ENCODE results near the gene ACADVL. TPM values are rescaled to one million over a fixed set of nuclear protein-coding genes. Genes with fewer than 3 reads are reported as not detected.

ACADVL gene
- total and polyA plus RNA-seq, 8 donors: 348 to 3,058 (median 733) TPM

DNA sequence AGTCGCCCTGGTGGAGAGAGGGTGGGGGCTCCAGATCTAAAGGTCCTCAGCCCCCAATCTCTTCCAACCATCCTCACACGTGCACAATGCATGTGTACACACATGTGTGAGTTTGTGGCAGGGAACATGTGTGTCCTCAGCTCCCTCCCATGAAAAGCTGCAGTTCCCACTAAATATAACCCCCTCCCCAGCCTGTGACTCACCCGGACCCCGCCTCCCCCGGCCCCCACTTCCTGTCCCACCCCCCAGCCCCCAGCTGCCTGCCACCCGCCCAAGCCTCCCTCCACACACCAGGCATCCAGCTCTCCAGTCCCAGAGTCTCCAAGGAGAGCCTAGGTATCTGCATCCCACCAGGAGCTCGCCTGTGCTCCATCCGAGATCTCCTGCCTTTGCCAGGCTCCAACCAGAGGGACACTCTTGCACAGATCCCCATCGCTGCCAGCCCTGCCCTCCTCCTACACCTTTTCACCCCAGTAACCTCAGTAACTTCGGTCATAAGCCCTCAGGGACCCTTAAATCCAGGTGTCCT lies 4.0 kb upstream of the ACADVL start:
- peaks cover 0 to 30% (median 0%) of the 10 kb centered on the region in 3 donors for H3K27me3 ChIP-seq
- intact Hi-C loops (cut with DNase I; ENCODE audit: low total_unique reads): no loop called here
- TF ChIP-seq, protein P1, sequence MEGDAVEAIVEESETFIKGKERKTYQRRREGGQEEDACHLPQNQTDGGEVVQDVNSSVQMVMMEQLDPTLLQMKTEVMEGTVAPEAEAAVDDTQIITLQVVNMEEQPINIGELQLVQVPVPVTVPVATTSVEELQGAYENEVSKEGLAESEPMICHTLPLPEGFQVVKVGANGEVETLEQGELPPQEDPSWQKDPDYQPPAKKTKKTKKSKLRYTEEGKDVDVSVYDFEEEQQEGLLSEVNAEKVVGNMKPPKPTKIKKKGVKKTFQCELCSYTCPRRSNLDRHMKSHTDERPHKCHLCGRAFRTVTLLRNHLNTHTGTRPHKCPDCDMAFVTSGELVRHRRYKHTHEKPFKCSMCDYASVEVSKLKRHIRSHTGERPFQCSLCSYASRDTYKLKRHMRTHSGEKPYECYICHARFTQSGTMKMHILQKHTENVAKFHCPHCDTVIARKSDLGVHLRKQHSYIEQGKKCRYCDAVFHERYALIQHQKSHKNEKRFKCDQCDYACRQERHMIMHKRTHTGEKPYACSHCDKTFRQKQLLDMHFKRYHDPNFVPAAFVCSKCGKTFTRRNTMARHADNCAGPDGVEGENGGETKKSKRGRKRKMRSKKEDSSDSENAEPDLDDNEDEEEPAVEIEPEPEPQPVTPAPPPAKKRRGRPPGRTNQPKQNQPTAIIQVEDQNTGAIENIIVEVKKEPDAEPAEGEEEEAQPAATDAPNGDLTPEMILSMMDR (IDR thresholded peaks at IDR 0.05): no peak
- TF ChIP-seq EP300 (IDR thresholded peaks at IDR 0.05): no peak
- TF ChIP-seq POLR2A (IDR thresholded peaks at IDR 0.05): no peak
- no peak for TF ChIP-seq POLR2AphosphoS5 (IDR thresholded peaks at IDR 0.05)
- 11 to 20% (median 16%) methylated on average over 6 to 10 of the region's 10 CpGs for WGBS, 5 donors
- H3K4me1 ChIP-seq: peaks cover 46 to 84% (median 76%) of the 10 kb centered on the region in 4 donors
- no peaks in the 10 kb centered on the region for H3K9me3 ChIP-seq
- H3K27ac ChIP-seq: peak overlapping the region in 4 of 5 donors; percentile 63 to 100 (median 97)
- H3K36me3 ChIP-seq: no peaks in the 10 kb centered on the region
- DNase-seq: peak in 1 of 2 donors; percentile 58
- H3K4me3 ChIP-seq: peak overlapping the region; percentile 51 to 60 (median 55)

DNA sequence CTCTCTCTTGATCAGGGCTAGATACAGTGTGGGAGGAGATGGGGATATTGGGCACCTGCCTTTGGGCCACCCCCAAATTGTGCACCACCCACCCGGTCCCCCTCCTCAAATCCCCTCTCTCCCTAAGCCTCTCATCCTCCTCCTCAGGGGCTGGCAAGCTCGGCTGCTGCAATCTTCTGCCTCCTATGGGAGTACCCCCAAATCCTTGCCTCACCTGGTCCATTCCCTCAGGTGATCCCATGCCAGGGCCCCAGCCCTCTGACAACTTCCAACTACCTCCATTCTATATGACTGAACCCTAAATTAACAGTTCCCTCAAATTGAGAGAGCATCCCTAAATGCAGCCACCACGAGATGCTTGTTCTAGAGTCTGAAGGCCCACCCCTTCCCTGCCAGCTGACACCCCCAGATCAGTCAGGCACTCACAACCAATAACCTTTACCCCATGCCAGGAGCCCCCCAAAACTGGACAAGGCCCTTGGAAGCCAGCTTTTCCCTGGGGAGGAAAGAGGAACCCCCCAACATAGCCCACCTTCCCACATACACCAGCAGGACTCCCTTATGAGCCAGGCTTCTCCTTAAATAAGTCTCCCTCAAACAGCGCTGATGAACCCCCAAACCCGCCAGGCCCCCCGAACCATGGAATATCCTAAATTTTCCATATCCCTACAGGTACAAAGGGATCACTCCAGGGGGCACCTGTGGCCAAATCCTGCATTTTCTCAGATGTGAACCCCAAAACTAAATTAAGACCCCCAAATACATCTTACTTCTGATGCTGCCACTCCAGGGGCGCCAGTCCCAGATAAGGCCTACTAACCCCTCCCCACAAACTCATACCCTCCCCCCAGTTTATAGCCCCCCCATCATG lies 3.3 kb upstream of the ACADVL start:
- 24 to 36% (median 29%) methylated on average over 7 of the region's 7 CpGs for WGBS, 5 donors
- peak overlapping the region; percentile 52 to 60 (median 55) for H3K4me3 ChIP-seq

DNA sequence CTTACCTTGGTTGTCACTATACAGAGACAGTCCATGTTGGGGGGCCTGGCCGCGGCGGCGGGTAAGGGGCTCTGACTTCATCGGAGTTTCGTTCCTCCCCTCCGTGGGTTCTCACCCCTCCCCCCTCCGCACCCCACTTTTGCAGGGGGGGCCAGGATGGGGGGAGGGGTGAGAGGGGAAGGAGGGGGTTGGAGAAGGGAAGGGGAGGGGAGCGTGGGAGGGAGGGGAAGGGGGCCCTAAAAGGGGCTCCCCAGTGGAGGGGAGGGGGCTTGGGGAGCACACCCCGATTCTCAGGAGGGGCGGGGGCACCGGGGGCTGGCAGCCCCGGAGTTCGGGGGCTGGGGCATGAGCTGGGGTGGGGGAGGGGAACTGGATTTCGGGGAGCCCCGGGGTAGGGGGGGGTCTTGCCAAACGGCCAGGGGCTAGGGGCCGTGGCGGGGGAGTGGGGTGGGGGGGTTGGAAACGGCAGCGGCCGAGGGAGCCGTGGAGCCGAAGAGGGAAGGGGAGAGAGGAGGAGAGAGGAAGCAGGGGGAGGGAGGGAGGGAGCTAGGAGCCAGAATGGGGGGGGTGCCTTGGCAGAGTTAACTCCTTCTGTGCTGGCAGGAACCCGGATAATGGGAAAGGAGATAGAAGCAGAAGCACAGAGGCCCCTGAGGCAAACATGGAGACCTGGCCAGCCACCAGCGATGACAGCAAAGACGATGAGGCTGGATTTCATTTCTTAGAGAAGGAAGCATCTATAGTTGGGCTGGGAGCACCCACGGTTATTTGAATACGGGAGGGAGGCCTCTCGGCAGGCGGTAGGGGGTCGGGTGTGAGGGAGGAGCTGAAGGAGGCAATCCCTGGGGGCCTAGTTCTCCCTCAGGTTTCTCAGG lies 2.4 kb upstream of the ACADVL start:
- H3K9me3 ChIP-seq: no peaks in the 10 kb centered on the region
- H3K36me3 ChIP-seq: peaks cover 9 to 15% (median 13%) of the 10 kb centered on the region in 4 donors
- peak overlapping the region; percentile 52 to 60 (median 55) for H3K4me3 ChIP-seq
- intact Hi-C loops (cut with DNase I; ENCODE audit: low total_unique reads): no loop called here
- peak; percentile 54 to 91 for DNase-seq
- TF ChIP-seq EP300 (IDR thresholded peaks at IDR 0.05): no peak
- no peak for TF ChIP-seq POLR2A (IDR thresholded peaks at IDR 0.05)
- TF ChIP-seq, protein P1 (IDR thresholded peaks at IDR 0.05): no peak
- no peak for TF ChIP-seq POLR2AphosphoS5 (IDR thresholded peaks at IDR 0.05)
- 2 to 5% (median 3%) methylated on average over 22 to 32 of the region's 32 CpGs for WGBS, 5 donors
- H3K4me1 ChIP-seq: peaks cover 59 to 88% (median 87%) of the 10 kb centered on the region in 4 donors
- peak overlapping the region; percentile 8 to 100 (median 96) for H3K27ac ChIP-seq
- H3K27me3 ChIP-seq: peaks cover 0 to 13% (median 0%) of the 10 kb centered on the region in 3 donors

More for the DNA sequence above, 3.3 kb upstream of the ACADVL start:
- H3K36me3 ChIP-seq: peaks cover under 1 to 6% (median 4%) of the 10 kb centered on the region in 4 donors
- H3K9me3 ChIP-seq: no peaks in the 10 kb centered on the region
- peaks cover 54 to 87% (median 81%) of the 10 kb centered on the region in 4 donors for H3K4me1 ChIP-seq
- no peak for DNase-seq
- TF ChIP-seq POLR2A (IDR thresholded peaks at IDR 0.05) (no peak), POLR2AphosphoS5 (IDR thresholded peaks at IDR 0.05) (no peak), EP300 (IDR thresholded peaks at IDR 0.05) (no peak)
- TF ChIP-seq, protein P1 (IDR thresholded peaks at IDR 0.05): no peak
- H3K27ac ChIP-seq: peak overlapping the region in 4 of 5 donors; percentile 74 to 100 (median 97)
- peaks cover 0 to 22% (median 0%) of the 10 kb centered on the region in 3 donors for H3K27me3 ChIP-seq
- intact Hi-C loops (cut with DNase I; ENCODE audit: low total_unique reads): no loop called here
